IPS-20b (cell line): ENCODE results near the gene PLXNA4.

Experiments
- H3K27ac ChIP-seq: one replicate; pipeline ENCODE4 v1.5.1; 2013; ENCODE audit warnings: low read length
- H3K27me3 ChIP-seq: 2 replicates; pipeline ENCODE4 v1.6.1; 2013; ENCODE audit warnings: mild to moderate bottlenecking, low read length, inconsistent platforms; ENCODE audit not compliant: insufficient read depth
- H3K36me3 ChIP-seq: 2 replicates; pipeline ENCODE4 v1.6.1; 2013; ENCODE audit warnings: low read depth, mild to moderate bottlenecking, inconsistent platforms, low read length, moderate library complexity; ENCODE audit not compliant: insufficient read depth
- H3K4me1 ChIP-seq: 2 replicates; pipeline ENCODE4 v1.6.1; 2013; ENCODE audit warnings: mild to moderate bottlenecking, control low read depth, inconsistent platforms, low read length, moderate library complexity; ENCODE audit not compliant: insufficient read depth
- H3K4me3 ChIP-seq: 2 replicates; pipeline ENCODE4 v1.5.1; 2013; ENCODE audit warnings: mild to moderate bottlenecking, low read length, inconsistent platforms
- H3K9ac ChIP-seq: 2 replicates; pipeline ENCODE4 v1.6.1; 2013; ENCODE audit warnings: low read depth, mild to moderate bottlenecking, inconsistent platforms, low read length, moderate library complexity
- H3K9me3 ChIP-seq: 2 replicates; pipeline ENCODE4 v1.6.1; 2013; ENCODE audit warnings: mild to moderate bottlenecking, low read depth, low read length, inconsistent platforms; ENCODE audit not compliant: insufficient read depth

The PLXNA4 gene

GRCh38 chr7:132572526-132572925 lies 3.7 kb downstream of the PLXNA4 start:
- peaks cover 26% of the 10 kb centered on the region for H3K4me1 ChIP-seq
- H3K9ac ChIP-seq = no peak overlapping the region
- H3K36me3 ChIP-seq = no peaks in the 10 kb centered on the region
- no peak overlapping the region for H3K27ac ChIP-seq
- H3K4me3 ChIP-seq = peak overlapping the region; percentile 57; the same call in 1 of the 2 replicates
- H3K9me3 ChIP-seq = no peaks in the 10 kb centered on the region
- peaks cover 94% of the 10 kb centered on the region for H3K27me3 ChIP-seq

GRCh38 chr7:132571970-132572369 lies 4.3 kb downstream of the PLXNA4 start:
- peaks cover 97% of the 10 kb centered on the region for H3K27me3 ChIP-seq
- H3K4me3 ChIP-seq = no peak overlapping the region
- H3K27ac ChIP-seq = no peak overlapping the region
- no peaks in the 10 kb centered on the region for H3K9me3 ChIP-seq
- H3K4me1 ChIP-seq = peaks cover 26% of the 10 kb centered on the region
- H3K9ac ChIP-seq = no peak overlapping the region
- no peaks in the 10 kb centered on the region for H3K36me3 ChIP-seq

DNA sequence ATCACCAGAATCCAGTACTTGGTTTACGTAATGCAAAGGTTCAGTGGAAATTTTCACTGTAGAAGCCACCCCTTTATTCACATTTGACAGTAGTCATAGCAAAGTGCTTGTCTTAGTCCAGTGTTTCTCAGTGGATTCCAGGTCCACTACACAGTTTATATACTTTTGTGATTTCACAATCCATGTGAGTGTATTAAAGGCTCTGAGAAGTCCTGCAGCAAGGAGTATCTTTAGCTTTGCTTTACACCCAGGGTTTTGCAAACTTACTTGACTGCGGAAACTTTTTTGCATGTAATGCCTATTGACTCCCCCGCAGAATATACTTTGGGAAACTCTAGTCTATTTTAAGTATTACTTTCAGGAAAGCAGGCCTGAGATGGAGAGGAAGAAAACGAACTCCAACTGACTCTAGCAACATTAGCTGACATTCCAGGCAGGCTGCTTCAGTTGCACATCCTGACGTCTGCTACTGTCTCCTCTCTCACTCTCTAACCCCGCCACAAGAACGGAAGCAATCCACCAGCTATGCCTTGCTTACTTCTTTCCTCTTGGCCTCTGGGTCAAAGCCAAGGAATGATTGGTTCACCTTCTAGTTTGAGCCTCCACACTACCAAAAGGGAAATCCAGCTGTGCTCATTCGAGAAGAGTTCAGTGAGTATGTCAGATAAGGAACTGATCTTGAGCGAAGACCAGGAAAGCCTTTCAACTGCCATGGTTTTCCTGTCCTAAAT lies 6.2 kb downstream of the PLXNA4 start:
- Histone ChIP-seq H3K27ac (no peak overlapping the region), H3K9me3 (no peaks in the 10 kb centered on the region), H3K4me1 (peaks cover 28% of the 10 kb centered on the region), H3K36me3 (no peaks in the 10 kb centered on the region), H3K4me3 (no peak overlapping the region), H3K27me3 (peaks cover 99% of the 10 kb centered on the region), H3K9ac (no peak overlapping the region)

DNA sequence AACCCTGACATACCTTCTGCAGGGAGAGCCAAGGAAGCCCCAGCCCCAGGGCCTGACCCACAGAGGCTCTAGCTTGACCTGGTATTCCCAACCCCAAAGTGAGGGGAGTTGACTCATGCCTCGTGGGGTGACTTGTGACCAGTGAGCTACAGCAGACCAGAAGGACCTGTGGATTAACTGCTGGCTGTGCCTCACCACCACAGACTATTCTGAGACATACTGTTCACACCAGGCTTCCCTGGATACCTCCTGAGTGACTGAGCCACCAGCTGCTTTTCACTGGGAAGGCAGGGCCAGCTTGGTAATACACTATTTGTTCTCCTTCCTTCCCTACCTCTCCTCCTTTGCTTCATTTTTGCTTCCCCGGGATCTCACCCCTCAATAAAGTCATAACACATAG lies 7.3 kb downstream of the PLXNA4 start:
- Histone ChIP-seq H3K36me3 (no peaks in the 10 kb centered on the region), H3K9ac (no peak overlapping the region), H3K27ac (no peak overlapping the region), H3K9me3 (no peaks in the 10 kb centered on the region), H3K27me3 (peaks cover 99% of the 10 kb centered on the region), H3K4me3 (no peak overlapping the region), H3K4me1 (peaks cover 28% of the 10 kb centered on the region)

- Histone ChIP-seq H3K9me3 (no peaks in the 10 kb centered on the region), H3K9ac (no peak overlapping the region), H3K4me1 (peaks cover 8% of the 10 kb centered on the region; the same call in 1 of the 2 replicates), H3K4me3 (no peak overlapping the region), H3K27ac (no peak overlapping the region), H3K27me3 (peaks cover 99% of the 10 kb centered on the region), H3K36me3 (no peaks in the 10 kb centered on the region)
Observed at GRCh38 chr7:132565885-132566284, 10.4 kb downstream of the PLXNA4 start.

- Histone ChIP-seq H3K4me3 (no peak overlapping the region), H3K4me1 (peaks cover 8% of the 10 kb centered on the region; the same call in 1 of the 2 replicates), H3K27ac (no peak overlapping the region), H3K36me3 (no peaks in the 10 kb centered on the region), H3K9me3 (no peaks in the 10 kb centered on the region), H3K27me3 (peaks cover 99% of the 10 kb centered on the region), H3K9ac (no peak overlapping the region)
Observed at GRCh38 chr7:132565441-132565840, 10.8 kb downstream of the PLXNA4 start.

- no peak overlapping the region for H3K27ac ChIP-seq
- H3K4me3 ChIP-seq = no peak overlapping the region
- H3K27me3 ChIP-seq = peaks cover 99% of the 10 kb centered on the region
- H3K36me3 ChIP-seq = no peaks in the 10 kb centered on the region
- peaks cover 8% of the 10 kb centered on the region; the same call in 1 of the 2 replicates for H3K4me1 ChIP-seq
- H3K9me3 ChIP-seq = no peaks in the 10 kb centered on the region
- no peak overlapping the region for H3K9ac ChIP-seq
Observed at GRCh38 chr7:132564849-132565248, 11.4 kb downstream of the PLXNA4 start.

DNA sequence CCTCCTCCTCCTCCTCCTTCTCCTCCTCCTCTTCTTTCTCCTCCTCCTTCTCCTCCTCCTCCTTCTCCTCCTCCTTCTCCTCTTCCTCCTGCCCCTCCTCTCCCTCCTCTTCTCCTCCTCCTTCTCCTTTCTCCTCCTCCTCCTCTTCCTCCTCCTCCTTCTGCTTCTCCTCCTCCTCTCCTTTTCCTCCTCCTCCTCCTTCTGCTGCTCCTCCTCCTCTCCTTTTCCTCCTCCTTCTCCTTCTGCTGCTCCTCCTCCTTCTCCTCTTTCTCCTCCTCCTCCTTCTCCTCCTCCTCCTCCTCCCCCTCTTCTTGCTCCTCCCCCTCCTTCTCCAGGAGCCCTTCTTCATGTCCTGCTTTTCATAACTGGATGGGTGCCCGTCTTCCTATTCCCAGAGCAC lies 12.2 kb downstream of the PLXNA4 start:
- Histone ChIP-seq H3K36me3 (no peaks in the 10 kb centered on the region), H3K4me3 (no peak overlapping the region), H3K9me3 (no peaks in the 10 kb centered on the region), H3K27me3 (peaks cover 99% of the 10 kb centered on the region), H3K9ac (no peak overlapping the region), H3K4me1 (peaks cover 8% of the 10 kb centered on the region; the same call in 1 of the 2 replicates), H3K27ac (no peak overlapping the region)

- Histone ChIP-seq H3K9me3 (no peaks in the 10 kb centered on the region), H3K27ac (no peak overlapping the region), H3K4me1 (peaks cover 8% of the 10 kb centered on the region; the same call in 1 of the 2 replicates), H3K4me3 (no peak overlapping the region), H3K27me3 (peaks cover 91% of the 10 kb centered on the region), H3K36me3 (no peaks in the 10 kb centered on the region), H3K9ac (no peak overlapping the region)
Observed at GRCh38 chr7:132562690-132563089, 13.6 kb downstream of the PLXNA4 start.

DNA sequence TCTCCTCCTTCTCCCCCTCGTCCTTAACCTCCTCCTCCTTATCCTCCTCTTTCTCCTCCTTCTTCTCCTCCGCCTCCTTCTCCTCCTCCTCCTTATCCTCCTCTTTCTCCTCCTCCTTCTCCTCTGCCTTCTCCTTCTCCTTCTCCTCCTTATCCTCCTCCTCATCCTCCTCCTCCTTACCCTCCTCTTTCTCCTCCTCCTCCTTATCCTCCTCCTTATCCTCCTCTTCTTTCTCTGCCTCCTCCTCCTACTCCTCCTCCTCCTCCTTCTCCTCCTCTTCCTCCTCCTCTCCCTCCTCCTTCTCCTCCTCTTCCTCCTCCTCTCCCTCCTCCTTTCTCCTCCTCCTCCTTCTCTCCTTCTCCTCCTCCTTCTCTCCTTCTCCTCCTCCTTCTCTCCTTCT lies 14.5 kb downstream of the PLXNA4 start:
- Histone ChIP-seq H3K4me3 (no peak overlapping the region), H3K27me3 (peaks cover 82% of the 10 kb centered on the region), H3K9me3 (no peaks in the 10 kb centered on the region), H3K36me3 (no peaks in the 10 kb centered on the region), H3K4me1 (peaks cover 8% of the 10 kb centered on the region; the same call in 1 of the 2 replicates), H3K9ac (no peak overlapping the region), H3K27ac (no peak overlapping the region)

GRCh38 chr7:132560825-132561529 lies 15.3 kb downstream of the PLXNA4 start:
- Histone ChIP-seq H3K4me1 (peaks cover 8% of the 10 kb centered on the region; the same call in 1 of the 2 replicates), H3K4me3 (no peak overlapping the region), H3K27me3 (peaks cover 81% of the 10 kb centered on the region), H3K36me3 (no peaks in the 10 kb centered on the region), H3K9me3 (no peaks in the 10 kb centered on the region), H3K27ac (no peak overlapping the region), H3K9ac (no peak overlapping the region)

- no peaks in the 10 kb centered on the region for H3K36me3 ChIP-seq
- no peak overlapping the region for H3K9ac ChIP-seq
- peaks cover 7% of the 10 kb centered on the region; the same call in 1 of the 2 replicates for H3K4me1 ChIP-seq
- no peaks in the 10 kb centered on the region for H3K9me3 ChIP-seq
- peaks cover 72% of the 10 kb centered on the region for H3K27me3 ChIP-seq
- H3K27ac ChIP-seq = no peak overlapping the region
- no peak overlapping the region for H3K4me3 ChIP-seq
Observed at GRCh38 chr7:132560105-132560504, 16.2 kb downstream of the PLXNA4 start.
